ENCODE results near the gene BDNF. TPM values are rescaled to one million over a fixed set of nuclear protein-coding genes. Genes with fewer than 3 reads are reported as not detected.

BDNF gene
- total RNA-seq, 2 experiments from 2014 or later: not detected

GRCh38 chr11:27605422-27605821, 94.8 kb downstream of the BDNF start:
- ChIA-PET POLR2A (no interaction called here), CTCF (no interaction called here)
- no peaks in the 10 kb centered on the region for H3K27me3 Mint-ChIP-seq
- no peak overlapping the region for H3K27ac Mint-ChIP-seq
- H3K9me3 Mint-ChIP-seq (ENCODE audit: low read depth): no peaks in the 10 kb centered on the region
- no peaks in the 10 kb centered on the region for H3K36me3 Mint-ChIP-seq (ENCODE audit: low read depth)
- H3K4me3 Mint-ChIP-seq: no peak overlapping the region
- intact Hi-C loops (cut with DNase I, micrococcal nuclease): no loop called here
- no peak for DNase-seq
- no peak for ATAC-seq
- H3K4me1 Mint-ChIP-seq: no peaks in the 10 kb centered on the region

Other genes starting within 250 kb of the BDNF start
- gene LGR4, start 227.7 kb downstream of the BDNF start, total RNA-seq: under 1 TPM; 0.19 to 0.21 TPM
- gene LIN7C, start 193.7 kb downstream of the BDNF start, total RNA-seq: 10 to 100 TPM; 16.1 to 19.2 TPM